Neutrophil (primary cell): Measurements from ENCODE around the gene FPR1.

Experiments
- H3K27ac ChIP-seq: fragments of 200-600 bp; sonication (generic); 2 replicates; pipeline ENCODE4 v1.5.1; 2016; ENCODE audit warnings: mild to moderate bottlenecking, moderate library complexity
- H3K27me3 ChIP-seq: fragments of 200-600 bp; sonication (generic); 2 replicates; pipeline ENCODE4 v1.6.0; 2016; ENCODE audit warnings: mild to moderate bottlenecking
- H3K36me3 ChIP-seq: fragments of 200-600 bp; sonication (generic); 2 replicates; pipeline ENCODE4 v1.5.1; 2017
- H3K4me1 ChIP-seq, 2 experiments: fragments of 200-600 bp in 1 of 2; sonication (generic) in 1 of 2; 1 replicate in 1 of 2; 2 replicates in 1 of 2; pipeline versions ENCODE4 v1.5.1 to v1.6.1; 2013 to 2016; ENCODE audit warnings: low read depth in 1 of 2, low read length in 1 of 2, mild to moderate bottlenecking in 1 of 2, moderate library complexity in 1 of 2; ENCODE audit not compliant: control insufficient read depth in 1 of 2, insufficient read depth in 1 of 2
- H3K4me3 ChIP-seq, 2 experiments: fragments of 200-600 bp in 1 of 2; sonication (generic) in 1 of 2; 1 replicate in 1 of 2; 2 replicates in 1 of 2; pipeline ENCODE4 v1.5.1; 2013 to 2016; ENCODE audit warnings: low read depth in 1 of 2, low read length in 1 of 2, mild to moderate bottlenecking in 1 of 2, moderate library complexity in 1 of 2
- H3K9me3 ChIP-seq: fragments of 200-600 bp; sonication (generic); 2 replicates; pipeline ENCODE4 v1.5.1; 2016
- TF ChIP-seq, protein P1 (sequence below): fragments of 200-600 bp; sonication (generic); IDR thresholded peaks from 2 replicates; pipeline ENCODE4 v1.5.1; 2016; ENCODE audit warnings: antibody characterized with exemption

The FPR1 gene

DNA sequence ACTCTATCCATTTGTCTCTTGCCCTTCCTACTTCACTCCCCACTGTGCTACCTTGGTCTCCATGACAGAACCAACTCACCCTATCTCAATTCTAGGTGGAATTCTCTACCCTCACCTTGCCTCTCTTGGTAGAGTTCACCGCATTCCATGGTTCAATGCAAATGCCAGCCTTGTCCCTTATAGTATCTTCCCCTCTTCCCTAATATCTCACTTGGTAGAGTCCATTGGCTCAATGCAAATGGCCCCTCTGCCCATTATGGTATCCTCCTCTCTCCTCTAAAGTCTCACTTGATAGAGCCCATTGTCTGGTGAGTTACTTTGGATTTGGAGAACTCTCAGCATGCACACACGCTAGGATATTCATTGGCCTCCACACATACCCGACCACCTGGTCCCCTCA, 35.8 kb downstream of the FPR1 start:
- TF ChIP-seq, protein P1, sequence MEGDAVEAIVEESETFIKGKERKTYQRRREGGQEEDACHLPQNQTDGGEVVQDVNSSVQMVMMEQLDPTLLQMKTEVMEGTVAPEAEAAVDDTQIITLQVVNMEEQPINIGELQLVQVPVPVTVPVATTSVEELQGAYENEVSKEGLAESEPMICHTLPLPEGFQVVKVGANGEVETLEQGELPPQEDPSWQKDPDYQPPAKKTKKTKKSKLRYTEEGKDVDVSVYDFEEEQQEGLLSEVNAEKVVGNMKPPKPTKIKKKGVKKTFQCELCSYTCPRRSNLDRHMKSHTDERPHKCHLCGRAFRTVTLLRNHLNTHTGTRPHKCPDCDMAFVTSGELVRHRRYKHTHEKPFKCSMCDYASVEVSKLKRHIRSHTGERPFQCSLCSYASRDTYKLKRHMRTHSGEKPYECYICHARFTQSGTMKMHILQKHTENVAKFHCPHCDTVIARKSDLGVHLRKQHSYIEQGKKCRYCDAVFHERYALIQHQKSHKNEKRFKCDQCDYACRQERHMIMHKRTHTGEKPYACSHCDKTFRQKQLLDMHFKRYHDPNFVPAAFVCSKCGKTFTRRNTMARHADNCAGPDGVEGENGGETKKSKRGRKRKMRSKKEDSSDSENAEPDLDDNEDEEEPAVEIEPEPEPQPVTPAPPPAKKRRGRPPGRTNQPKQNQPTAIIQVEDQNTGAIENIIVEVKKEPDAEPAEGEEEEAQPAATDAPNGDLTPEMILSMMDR = no peak
- Histone ChIP-seq H3K9me3 (no peaks in the 10 kb centered on the region), H3K4me1 (peaks cover 32 to 35% of the 10 kb centered on the region in 2 experiments), H3K27me3 (peaks cover 50% of the 10 kb centered on the region), H3K4me3 (no peak overlapping the region), H3K36me3 (peaks cover 6% of the 10 kb centered on the region), H3K27ac (no peak overlapping the region)

DNA sequence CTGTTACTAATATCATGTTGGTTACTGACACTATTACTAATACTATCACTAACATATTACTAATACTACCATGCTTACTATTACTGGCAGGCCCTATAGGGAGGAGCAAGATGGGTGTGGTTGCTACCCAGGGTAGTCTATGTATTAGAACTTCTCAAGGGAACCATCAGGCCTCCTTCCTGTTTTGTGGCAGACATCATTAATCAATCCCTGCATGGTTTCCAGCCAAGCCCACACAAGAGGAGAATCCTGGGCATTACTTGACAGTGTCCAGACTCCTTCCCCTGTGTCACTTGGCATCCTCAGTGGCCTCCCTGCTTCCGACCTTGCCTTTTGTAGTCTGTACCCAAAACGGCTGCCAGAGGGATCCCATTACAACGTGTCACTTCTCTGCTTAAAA, 36.8 kb downstream of the FPR1 start:
- Histone ChIP-seq H3K27me3 (peaks cover 50% of the 10 kb centered on the region), H3K4me3 (no peak overlapping the region), H3K4me1 (peaks cover 32 to 34% of the 10 kb centered on the region in 2 experiments), H3K27ac (no peak overlapping the region), H3K9me3 (no peaks in the 10 kb centered on the region), H3K36me3 (peaks cover 6% of the 10 kb centered on the region)
- TF ChIP-seq, protein P1 = no peak

DNA sequence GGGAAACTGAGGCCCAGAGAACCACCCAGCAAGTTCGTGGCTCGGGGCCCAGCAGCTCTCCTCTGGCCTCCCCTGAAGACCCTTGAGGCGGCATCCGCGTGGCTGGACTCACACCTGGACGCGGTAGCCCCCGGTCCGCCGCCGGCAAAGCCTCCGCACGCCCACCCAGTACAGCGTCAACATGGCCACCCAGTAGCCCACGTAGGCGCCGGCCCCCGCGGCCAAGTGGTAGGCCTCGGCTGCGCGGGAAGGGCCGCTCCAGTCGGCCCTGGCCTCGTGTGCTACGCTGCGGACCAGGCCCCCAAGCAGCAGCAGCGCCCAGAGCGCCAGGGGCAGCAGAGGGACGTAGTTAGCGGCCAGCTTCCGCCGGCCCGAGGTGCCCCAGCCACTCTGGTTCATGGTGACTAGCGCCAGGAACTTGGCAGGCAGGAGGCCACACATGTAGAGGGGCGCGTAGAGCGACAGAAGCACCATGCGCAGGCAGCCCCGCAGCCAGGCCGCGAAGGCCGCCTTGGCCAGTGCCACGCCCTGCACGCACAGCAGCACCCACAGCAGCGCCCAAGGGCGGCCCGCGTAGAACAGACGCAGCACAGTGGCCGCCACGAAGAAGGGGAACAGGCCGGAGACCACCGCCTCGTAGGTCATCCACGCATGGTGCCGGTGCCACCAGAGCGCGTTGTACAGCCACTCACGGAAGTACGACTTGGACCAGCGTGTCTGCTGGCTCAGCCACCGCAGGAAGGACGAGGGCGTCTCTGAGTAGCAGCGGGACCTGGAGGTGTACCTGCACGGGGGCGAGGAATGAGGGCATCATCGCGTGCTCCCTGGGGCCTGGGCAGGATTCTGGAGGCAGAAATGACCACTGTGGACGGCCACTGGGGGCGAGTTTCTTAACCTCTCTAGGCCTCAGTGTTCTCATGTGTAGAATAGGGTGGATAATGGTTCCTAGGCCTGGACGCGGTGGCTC, 38.1 kb downstream of the FPR1 start:
- peaks cover 38% of the 10 kb centered on the region for H3K27me3 ChIP-seq
- no peaks in the 10 kb centered on the region for H3K9me3 ChIP-seq
- H3K27ac ChIP-seq = no peak overlapping the region
- H3K4me1 ChIP-seq = peaks cover 24% of the 10 kb centered on the region in 2 experiments
- TF ChIP-seq, protein P1 = no peak
- H3K4me3 ChIP-seq = no peak overlapping the region
- peaks cover 6% of the 10 kb centered on the region for H3K36me3 ChIP-seq

DNA sequence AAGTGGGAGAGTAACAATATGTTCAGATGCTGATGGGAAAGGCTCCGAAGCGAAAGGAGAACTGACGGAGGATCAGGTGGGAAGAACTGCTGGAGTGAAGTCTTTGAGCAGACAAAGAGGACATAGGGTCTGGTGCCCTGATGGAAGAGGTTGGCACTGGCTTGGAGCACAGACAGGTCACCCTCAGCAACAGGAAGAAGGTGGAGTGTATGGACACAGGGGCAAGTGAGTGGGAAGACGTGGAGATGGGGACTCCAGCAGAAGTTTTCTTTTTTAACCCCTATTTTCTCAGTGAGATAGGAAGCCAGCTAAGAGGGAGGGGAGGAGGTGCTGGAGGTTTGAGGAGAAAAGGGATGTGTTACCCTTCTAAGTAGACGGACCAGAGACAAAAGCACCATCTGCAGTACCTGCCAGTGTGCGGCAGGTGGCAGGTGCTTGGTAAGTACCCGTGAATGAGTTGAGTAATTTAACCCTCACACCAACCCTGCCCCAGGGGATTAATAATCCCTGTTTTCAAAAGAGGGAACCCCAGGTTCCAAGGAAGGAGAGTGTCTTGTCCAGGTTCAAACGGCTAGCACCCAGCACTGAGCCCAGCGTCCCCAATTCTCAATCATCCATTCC, 39.1 kb downstream of the FPR1 start:
- Histone ChIP-seq H3K9me3 (no peaks in the 10 kb centered on the region), H3K4me1 (peaks cover 24% of the 10 kb centered on the region in 2 experiments), H3K36me3 (peaks cover 10% of the 10 kb centered on the region), H3K4me3 (no peak overlapping the region), H3K27ac (peak overlapping the region; percentile 38), H3K27me3 (peaks cover 28% of the 10 kb centered on the region)
- TF ChIP-seq, protein P1 = peak; percentile 51

- TF ChIP-seq, protein P1 = no peak
- H3K4me3 ChIP-seq = no peak overlapping the region
- peaks cover 19% of the 10 kb centered on the region for H3K36me3 ChIP-seq
- peaks cover 24% of the 10 kb centered on the region in 2 experiments for H3K4me1 ChIP-seq
- H3K9me3 ChIP-seq = no peaks in the 10 kb centered on the region
- H3K27me3 ChIP-seq = peaks cover 19% of the 10 kb centered on the region
- H3K27ac ChIP-seq = peak overlapping the region; percentile 38
Observed at GRCh38 chr19:51711702-51712101, 40.0 kb downstream of the FPR1 start.
